ENCODE measurements around the gene TRA2A. TPM values are rescaled to one million over a fixed set of nuclear protein-coding genes. Genes with fewer than 3 reads are reported as not detected.
A peak's percentile ranks its signal among the peaks of the same experiment; 100 is the strongest.

TRA2A gene
- total RNA-seq, 2 experiments from 2014 or later = 246 to 275 TPM

GRCh38 chr7:23470330-23471105, 61.3 kb downstream of the TRA2A start, which contains the start of gene IGF2BP3:
TSS of gene IGF2BP3 (minus strand) at chr7:23470491. CDS start at chr7:23470110, 381 bp downstream.
- Histone ChIP-seq H3K4me3 (ENCODE audit: low read length) (peak within 1 kb of the TSS; percentile 31), H3K36me3 (ENCODE audit: insufficient read depth, low read length) (no peaks in the 10 kb centered on the region), H3K27ac (ENCODE audit: low read depth in 1 of 2, low read length in 2 of 2) (no peak within 1 kb of the TSS), H3K9me3 (ENCODE audit: control insufficient read depth in 1 of 2, insufficient read depth in 1 of 2, low read length in 2 of 2) (peaks cover 20 to 29% of the 10 kb centered on the region in 2 experiments), H3K4me1 (ENCODE audit: insufficient read depth, low read length) (peaks cover 61% of the 10 kb centered on the region), H3K27me3 (ENCODE audit: control insufficient read depth in 1 of 2, insufficient read depth in 2 of 2, low read length in 2 of 2) (peaks cover 69 to 98% of the 10 kb centered on the region in 2 experiments)
- ChIA-PET POLR2A (interaction anchor here (1.1 kb wide), 1 partner anchor 9 kb away, joined by 3 read pairs; no protein-coding TSS in a partner anchor), CTCF (interaction anchor here (1.2 kb wide), 1 partner anchor 198 kb away, joined by 4 read pairs; no protein-coding TSS in a partner anchor)
- Mint-ChIP-seq H3K27me3 (peaks cover 80% of the 10 kb centered on the region), H3K36me3 (ENCODE audit: low read depth) (no peaks in the 10 kb centered on the region), H3K4me1 (ENCODE audit: low read depth) (peaks cover 52% of the 10 kb centered on the region), H3K4me3 (peak within 1 kb of the TSS; percentile 84), H3K27ac (peak within 1 kb of the TSS; percentile 19), H3K9me3 (peaks cover 3% of the 10 kb centered on the region)
- ATAC-seq (ENCODE audit: poor library complexity) = no peak
- intact Hi-C loops (cut with DNase I, micrococcal nuclease) = loop anchor here in 1 of 2 experiments (5.0 to 10.0 kb wide), 2 partner anchors 173 to 456 kb away; partner anchors contain the start of genes HYCC1 and MALSU1
- DNase-seq = peak in 3 of 14 experiments; percentile 29 to 41 (median 37)
- TF ChIP-seq CTCF (IDR thresholded peaks at IDR 0.05) = no peak

- POLR2A ChIA-PET = interaction anchor here (0.5 to 1.1 kb wide), 2 partner anchors 9 to 26 kb away, joined by 3 read pairs; no protein-coding TSS in a partner anchor
Observed at GRCh38 chr7:23469961-23470250, 61.9 kb downstream of the TRA2A start.

More at GRCh38 chr7:23469961-23470250, 61.9 kb downstream of the TRA2A start:
- DNase-seq (no peak), ATAC-seq (ENCODE audit: poor library complexity) (no peak)
- no peak overlapping the region for H3K27ac ChIP-seq (ENCODE audit: low read depth in 1 of 2, low read length in 2 of 2)
- Mint-ChIP-seq H3K36me3 (ENCODE audit: low read depth) (no peaks in the 10 kb centered on the region), H3K27ac (peak overlapping the region; percentile 19), H3K27me3 (peaks cover 80% of the 10 kb centered on the region), H3K9me3 (peaks cover 3% of the 10 kb centered on the region), H3K4me1 (ENCODE audit: low read depth) (peaks cover 48% of the 10 kb centered on the region), H3K4me3 (peak overlapping the region; percentile 84)
- H3K36me3 ChIP-seq (ENCODE audit: insufficient read depth, low read length) = no peaks in the 10 kb centered on the region
- peaks cover 61% of the 10 kb centered on the region for H3K4me1 ChIP-seq (ENCODE audit: insufficient read depth, low read length)
- CTCF ChIA-PET = interaction anchor here (1.2 kb wide), 1 partner anchor 197 kb away, joined by 4 read pairs; no protein-coding TSS in a partner anchor
- intact Hi-C loops (cut with DNase I, micrococcal nuclease) = loop anchor here in 1 of 2 experiments (5.0 to 10.0 kb wide), 2 partner anchors 173 to 455 kb away; partner anchors contain the start of genes HYCC1 and MALSU1
- H3K9me3 ChIP-seq (ENCODE audit: control insufficient read depth in 1 of 2, insufficient read depth in 1 of 2, low read length in 2 of 2) = peaks cover 17 to 29% of the 10 kb centered on the region in 2 experiments
- H3K4me3 ChIP-seq (ENCODE audit: low read length) = no peak overlapping the region
- H3K27me3 ChIP-seq (ENCODE audit: control insufficient read depth in 1 of 2, insufficient read depth in 2 of 2, low read length in 2 of 2) = peaks cover 73 to 98% of the 10 kb centered on the region in 2 experiments
- no peak for TF ChIP-seq CTCF (IDR thresholded peaks at IDR 0.05)
